DND-41 (cell line): ENCODE data around the gene TBL1X.

Experiments used
- CTCF ChIP-seq: IDR thresholded peaks from 2 replicates; pipeline ENCODE4 v1.5.1; 2012; ENCODE audit warnings: borderline replicate concordance, low read length, moderate library complexity, mild to moderate bottlenecking; ENCODE audit not compliant: poor library complexity, severe bottlenecking; ENCODE audit errors: extremely low read depth
- EZH2 ChIP-seq: IDR thresholded peaks from 3 replicates; pipeline ENCODE4 v1.6.1; 2012; ENCODE audit warnings: borderline replicate concordance, low read depth, mild to moderate bottlenecking, moderate library complexity, low read length, inconsistent platforms; ENCODE audit not compliant: severe bottlenecking

GRCh38 chrX:9498236-9498635 lies 33.4 kb downstream of the TBL1X start:
- TF ChIP-seq CTCF, result no peak
- TF ChIP-seq EZH2, result no peak
